Upper lobe of left lung (tissue), 4 donors: ENCODE data around the gene GPR149.

Source experiments
- EP300 ChIP-seq, 4 donors: sonication (generic); formaldehyde crosslinking; IDR thresholded peaks; one replicate each; pipeline ENCODE4 v1.5.1; 2017; ENCODE audit warnings: antibody characterized with exemption in 4 of 4, control low read depth in 2 of 4
- POLR2A ChIP-seq, 4 donors: fragments of 450-650 bp; IDR thresholded peaks; one replicate each; pipeline ENCODE4 v1.5.1; 2016 to 2017; ENCODE audit warnings: antibody characterized with exemption in 4 of 4, mild to moderate bottlenecking in 2 of 4
- TF ChIP-seq, protein P1 (sequence below), 6 experiments: fragments of 450-650 bp in 4 of 6; fragments of 200-600 bp in 2 of 6; sonication (generic) in 2 of 6; IDR thresholded peaks; one replicate each; pipeline ENCODE4 v1.5.1; 2016 to 2019; ENCODE audit warnings: antibody characterized with exemption in 6 of 6

DNA sequence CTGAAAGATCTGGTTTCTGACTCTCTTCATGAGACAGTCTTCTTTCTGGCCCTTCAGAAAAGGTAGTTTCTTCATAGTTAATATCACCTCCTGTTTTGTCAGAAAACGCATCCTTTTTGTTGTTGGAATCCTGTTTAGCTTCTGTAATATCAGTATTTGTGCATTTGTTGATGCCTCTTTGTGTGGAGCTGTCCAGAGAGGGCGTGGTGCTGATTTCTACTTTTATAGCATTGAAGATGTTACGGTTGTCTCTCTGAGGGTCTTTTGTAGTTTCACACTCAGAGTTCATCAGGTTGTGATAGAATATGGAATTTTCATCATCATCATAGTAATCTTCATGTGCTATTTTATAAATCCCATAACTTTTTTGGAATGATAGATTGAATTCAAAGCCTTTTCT, 8.9 kb downstream of the GPR149 start:
- TF ChIP-seq, protein P1, sequence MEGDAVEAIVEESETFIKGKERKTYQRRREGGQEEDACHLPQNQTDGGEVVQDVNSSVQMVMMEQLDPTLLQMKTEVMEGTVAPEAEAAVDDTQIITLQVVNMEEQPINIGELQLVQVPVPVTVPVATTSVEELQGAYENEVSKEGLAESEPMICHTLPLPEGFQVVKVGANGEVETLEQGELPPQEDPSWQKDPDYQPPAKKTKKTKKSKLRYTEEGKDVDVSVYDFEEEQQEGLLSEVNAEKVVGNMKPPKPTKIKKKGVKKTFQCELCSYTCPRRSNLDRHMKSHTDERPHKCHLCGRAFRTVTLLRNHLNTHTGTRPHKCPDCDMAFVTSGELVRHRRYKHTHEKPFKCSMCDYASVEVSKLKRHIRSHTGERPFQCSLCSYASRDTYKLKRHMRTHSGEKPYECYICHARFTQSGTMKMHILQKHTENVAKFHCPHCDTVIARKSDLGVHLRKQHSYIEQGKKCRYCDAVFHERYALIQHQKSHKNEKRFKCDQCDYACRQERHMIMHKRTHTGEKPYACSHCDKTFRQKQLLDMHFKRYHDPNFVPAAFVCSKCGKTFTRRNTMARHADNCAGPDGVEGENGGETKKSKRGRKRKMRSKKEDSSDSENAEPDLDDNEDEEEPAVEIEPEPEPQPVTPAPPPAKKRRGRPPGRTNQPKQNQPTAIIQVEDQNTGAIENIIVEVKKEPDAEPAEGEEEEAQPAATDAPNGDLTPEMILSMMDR (IDR thresholded peaks at IDR 0.05), result no peak
- no peak for TF ChIP-seq POLR2A (IDR thresholded peaks at IDR 0.05)
- no peak for TF ChIP-seq EP300 (IDR thresholded peaks at IDR 0.05)
